ENCODE results near the gene DUSP2.
"Not testable (repeated sequence)": the region's sequence is repeated elsewhere in the genome, so short reads cannot be mapped to it uniquely, and the experiment has no call there.

DUSP2 gene

GRCh38 chr2:96163415-96163767 is 18.2 kb upstream of the DUSP2 start:
- DNase-seq (ENCODE audit: low spot score) = no peak

DNA sequence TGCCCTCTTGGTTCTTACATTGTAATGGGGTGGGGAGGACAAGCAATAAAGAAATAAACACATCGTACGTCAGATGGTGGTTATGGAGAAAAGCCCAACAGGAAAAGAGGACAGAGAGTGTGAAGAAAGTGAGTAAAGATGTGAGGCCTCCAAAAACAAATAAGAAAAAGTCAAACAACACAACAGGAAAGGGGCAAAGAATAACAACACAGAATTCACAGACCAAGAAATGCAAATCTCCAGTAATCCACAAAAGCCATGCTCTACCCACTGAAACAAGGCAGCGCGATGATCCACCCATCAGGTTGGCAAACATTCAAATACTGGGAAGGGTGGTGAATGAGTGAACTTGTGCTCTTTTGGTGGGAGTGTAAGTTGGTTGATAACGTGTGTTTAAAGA is 16.7 kb upstream of the DUSP2 start:
- peak; percentile 43 for DNase-seq (ENCODE audit: low spot score)

- not testable (repeated sequence) for DNase-seq (ENCODE audit: low spot score)
Measured at GRCh38 chr2:96160366-96160765, 15.1 kb upstream of the DUSP2 start.

- DNase-seq (ENCODE audit: low spot score) = no peak
Measured at GRCh38 chr2:96159084-96159830, 14.0 kb upstream of the DUSP2 start.

DNA sequence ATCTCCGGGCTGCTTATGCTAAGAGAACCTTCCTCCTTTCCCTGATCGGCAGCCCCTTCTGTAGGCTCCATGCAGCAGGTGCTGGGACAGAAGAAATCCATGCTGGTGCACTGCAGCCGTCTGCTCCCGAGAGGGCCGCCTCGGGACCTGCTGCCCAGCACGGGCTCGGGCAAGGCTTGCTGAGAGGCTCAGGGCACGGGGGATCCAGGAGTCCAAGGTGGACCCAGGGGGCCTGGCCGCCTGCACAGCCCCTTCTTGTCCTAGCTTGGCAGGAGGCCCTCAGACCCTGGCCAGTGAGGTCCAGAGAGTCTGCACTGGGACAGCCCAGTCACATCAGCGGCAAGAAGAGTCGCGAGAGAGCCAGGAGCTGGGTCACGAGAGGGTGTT is 13.3 kb upstream of the DUSP2 start:
- DNase-seq (ENCODE audit: low spot score) = no peak

- no peak for DNase-seq (ENCODE audit: low spot score)
Measured at GRCh38 chr2:96157649-96158553, 12.7 kb upstream of the DUSP2 start.

GRCh38 chr2:96156926-96157648 is 11.8 kb upstream of the DUSP2 start:
- peak; percentile 82 for DNase-seq (ENCODE audit: low spot score)

DNA sequence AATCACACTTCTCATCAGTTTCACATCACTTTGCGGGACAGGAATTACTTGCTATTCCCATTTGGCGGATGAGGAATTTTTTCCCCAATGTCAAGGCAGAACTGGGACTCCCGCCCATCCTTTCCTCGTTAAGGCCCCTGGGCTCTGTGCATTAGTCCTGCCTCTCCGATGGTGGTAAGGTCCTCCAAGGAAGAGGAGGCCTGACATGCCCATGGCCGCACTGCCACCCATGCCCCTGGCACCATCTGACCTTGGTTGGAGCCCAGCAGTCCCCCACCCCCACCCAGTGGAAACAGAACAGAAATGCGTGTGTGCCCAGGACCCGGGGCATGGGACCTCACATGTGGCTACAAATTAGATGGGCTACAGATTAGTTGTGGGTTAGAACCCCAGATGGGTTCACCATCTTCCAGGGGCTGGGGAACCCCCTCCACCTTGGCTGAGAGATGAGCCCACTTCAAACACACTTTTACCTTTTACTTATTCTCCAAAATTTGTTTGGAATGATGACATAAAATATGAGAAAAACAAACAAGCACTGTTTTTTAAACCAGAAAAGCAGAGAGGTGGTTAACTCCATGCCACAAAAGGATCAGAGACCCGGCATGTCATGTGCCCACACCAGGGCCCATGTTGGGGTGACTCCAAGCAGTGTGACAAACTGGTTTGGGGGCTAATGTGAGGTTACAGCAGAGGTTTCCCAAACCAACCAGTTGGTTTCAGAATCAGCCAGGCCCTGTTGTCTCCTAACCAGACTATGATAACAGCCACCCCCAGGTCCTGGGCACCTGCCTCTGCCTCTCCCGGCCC is 11.0 kb upstream of the DUSP2 start:
- no peak for DNase-seq (ENCODE audit: low spot score)

GRCh38 chr2:96154506-96155380 is 9.5 kb upstream of the DUSP2 start:
- no peak for DNase-seq (ENCODE audit: low spot score)

- no peak for DNase-seq (ENCODE audit: low spot score)
Measured at GRCh38 chr2:96153991-96154431, 8.8 kb upstream of the DUSP2 start.

DNA sequence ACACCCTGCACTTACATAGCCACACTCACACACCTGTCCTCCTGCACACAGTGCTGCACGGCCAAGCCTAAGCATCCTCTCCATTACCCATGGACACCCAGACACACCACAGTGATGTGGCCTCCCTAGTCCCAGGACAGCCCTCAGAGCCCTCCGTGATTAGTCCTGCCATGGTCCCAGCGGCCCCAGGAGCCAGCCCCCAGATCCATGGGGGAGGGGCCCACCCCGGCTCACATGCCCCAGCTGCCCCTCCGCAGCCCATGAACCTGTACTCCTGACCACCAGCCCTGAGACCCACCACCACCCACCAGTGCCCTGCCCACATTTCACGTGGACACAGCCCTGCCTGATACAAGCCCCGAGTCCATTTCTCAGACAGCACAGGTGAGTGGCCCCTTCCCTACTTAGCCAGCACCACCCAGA is 8.1 kb upstream of the DUSP2 start:
- no peak for DNase-seq (ENCODE audit: low spot score)

DNA sequence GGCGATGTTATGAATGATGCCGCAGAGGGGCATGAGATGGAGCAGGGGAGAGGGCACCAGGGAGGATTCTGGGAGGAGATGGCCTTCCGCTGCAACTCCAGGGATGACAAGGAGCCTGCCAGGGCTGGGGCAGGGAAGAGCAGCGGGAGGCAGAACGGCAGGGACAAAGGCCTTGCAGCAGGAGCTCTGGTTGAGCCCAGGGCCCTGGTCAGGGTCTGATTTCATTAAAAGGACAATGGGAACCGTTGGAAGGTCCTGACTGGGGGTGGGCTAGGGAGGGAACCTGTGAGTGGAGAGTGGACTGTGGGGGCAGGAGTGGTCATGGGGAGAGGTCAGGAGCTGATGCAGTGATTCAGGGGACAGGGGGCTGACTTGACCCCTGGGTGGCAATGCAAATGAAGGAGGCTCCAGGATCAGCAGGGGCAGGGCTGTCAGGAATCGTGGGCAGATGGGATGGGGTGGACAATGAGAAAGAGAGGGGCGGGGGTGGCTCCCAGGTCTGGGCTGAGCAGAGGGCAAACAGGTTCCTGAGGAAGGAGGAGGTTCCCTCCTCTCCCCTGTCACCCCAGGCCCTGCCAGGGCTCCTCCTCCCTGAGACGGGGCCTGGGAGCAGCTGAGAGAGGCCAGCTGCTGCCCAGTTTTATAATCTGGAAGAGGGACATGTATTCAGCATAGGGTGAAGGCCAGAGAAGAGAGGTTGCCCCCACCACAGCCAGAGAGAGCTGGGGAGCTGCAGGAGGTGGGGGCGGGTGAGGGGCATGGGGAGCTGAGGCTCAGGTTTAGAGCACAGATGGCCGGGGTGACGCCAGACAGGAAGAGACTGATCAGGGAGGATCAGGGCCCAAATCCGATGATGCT is 7.3 kb upstream of the DUSP2 start:
- DNase-seq (ENCODE audit: low spot score) = no peak

GRCh38 chr2:96151595-96152303 is 6.5 kb upstream of the DUSP2 start:
- DNase-seq (ENCODE audit: low spot score) = no peak

DNA sequence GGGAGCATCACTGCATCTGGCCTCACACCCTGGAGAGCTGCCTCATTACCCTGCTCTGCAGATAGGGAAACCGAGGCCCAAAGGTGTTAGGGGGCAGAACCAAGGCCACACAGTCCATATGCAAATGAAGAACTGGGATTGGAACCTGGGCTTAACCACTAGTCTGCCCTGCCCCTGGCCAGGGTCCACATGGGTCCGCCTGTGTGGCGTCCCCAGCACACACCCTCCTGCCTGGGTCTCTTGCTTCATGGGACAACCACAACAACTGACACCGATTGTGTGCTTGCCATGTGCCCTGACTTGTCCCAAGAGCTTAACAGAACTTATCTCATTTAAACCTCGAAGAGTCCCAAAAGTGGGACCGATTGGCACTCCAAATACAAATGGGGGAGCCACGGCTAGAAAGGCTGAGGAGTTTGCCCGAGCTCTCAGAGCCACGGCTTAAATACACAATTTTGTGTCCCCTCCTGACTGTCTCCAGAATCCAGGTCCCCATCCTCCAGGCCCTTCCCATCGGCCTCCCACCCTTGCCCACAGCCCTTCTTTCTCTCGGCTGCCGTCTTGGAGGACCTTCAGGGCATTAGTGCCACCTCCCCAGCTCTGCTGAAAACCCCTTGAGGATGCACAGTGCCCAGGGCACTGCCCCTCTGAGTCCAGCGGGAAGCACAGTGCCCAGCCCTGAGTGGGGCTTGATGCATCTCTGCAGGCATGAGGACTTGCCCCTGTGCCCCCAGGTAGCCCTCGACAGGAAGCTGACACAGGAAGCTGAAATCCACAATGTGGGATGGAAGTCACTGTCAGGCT is 5.8 kb upstream of the DUSP2 start:
- no peak for DNase-seq (ENCODE audit: low spot score)

DNA sequence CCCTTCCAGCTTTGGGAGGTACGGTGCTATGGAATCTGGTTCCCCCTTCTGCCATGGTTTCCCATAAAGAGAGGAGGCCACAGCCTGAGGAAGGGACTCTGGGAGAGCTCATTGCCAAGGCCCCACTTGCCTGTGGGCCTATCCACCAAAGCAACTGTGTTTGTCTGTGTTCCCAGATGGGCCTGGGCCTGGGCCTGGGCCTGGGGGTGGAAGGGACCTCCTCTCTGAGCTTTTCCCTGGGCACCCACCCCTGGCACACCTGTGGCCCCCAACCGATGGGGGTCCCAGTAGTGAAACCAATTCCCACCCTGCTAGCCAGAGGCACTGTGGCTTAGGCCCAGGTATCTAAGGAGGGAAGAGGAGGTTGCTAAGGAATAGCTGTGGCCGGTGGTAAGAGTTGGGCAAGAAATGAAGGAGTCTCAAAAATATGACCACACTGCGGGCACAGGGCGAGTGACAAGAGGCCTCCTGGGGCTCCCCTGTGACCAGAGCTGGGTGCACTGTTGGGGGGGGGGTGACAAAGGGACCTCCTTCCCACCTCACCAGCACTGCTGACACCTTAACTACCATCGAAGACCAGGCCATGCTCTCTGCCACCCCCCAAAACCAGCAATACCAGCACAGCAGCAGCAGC is 4.9 kb upstream of the DUSP2 start:
- no peak for DNase-seq (ENCODE audit: low spot score)

DNA sequence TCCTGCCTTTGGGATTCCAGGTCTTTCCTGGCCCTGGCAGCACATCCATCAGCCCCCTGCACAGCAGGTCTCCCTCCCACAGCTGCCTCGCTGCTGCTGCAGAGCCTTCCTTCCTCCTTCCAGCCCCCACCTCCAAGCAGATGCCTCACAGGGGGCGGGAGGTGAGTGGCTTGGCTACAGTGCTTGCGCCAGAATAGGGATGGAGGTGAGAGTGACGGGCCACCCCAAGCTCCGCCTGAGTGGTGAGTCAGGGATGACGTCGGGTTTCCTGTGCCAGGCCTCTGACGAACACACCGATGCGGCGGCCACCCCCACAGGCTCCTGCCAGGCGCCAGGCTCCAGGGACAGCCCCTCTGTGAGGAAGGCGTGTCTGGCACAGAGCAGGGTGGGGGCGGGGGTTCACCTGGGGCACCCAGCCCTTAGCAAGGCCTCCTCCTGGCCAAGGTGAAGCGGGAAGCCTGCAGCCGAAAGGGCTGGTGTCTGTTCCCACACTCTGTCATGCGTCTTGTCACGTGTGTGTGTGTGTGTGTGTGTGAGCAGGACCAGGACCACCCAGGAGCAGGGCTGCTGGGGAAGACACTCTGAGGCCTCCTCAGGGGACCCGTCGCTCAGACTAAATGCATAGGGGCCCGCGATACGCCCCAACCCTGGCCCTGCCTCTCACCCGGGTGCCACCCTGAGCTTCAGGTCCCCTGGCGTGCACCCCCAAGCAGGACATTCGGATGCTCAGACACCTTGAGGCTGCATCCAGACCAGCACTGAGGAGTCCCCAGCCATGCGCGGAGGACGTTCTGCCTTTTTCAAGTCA is 3.4 kb upstream of the DUSP2 start:
- peak; percentile 90 for DNase-seq (ENCODE audit: low spot score)

Data from NAMALWA (cell line).